CD4-positive, alpha-beta T cell (primary cell): ENCODE data around the gene MB21D2. TPM values are rescaled to one million over a fixed set of nuclear protein-coding genes. Genes with fewer than 3 reads are reported as not detected.

Source experiments
- ATAC-seq: fragments of 200-7000 bp; cut with Tn5 transposase; one replicate; pipeline ENCODE4 v1.10.0; 2022; ENCODE audit warnings: mild to moderate bottlenecking; ENCODE audit not compliant: poor library complexity
- CTCF ChIA-PET: fragments of 350-600 bp; sonication (Branson Sonifier 250); formaldehyde crosslinking; loops from one replicate; lab custom pipeline; 2021; ENCODE audit warnings: antibody characterized with exemption, inconsistent platforms; lab: Charles Lee
- POLR2A ChIA-PET: fragments of 350-600 bp; sonication (Branson Sonifier 250); formaldehyde crosslinking; loops from one replicate; lab custom pipeline; 2021; ENCODE audit warnings: antibody characterized with exemption, inconsistent platforms; lab: Charles Lee
- DNase-seq, 14 experiments: peaks; one replicate each; pipeline ENCODE4 v3.0.0-alpha.2; 2013 to 2020; ENCODE audit warnings: mixed read lengths in 2 of 14
- H3K27ac ChIP-seq, 2 donors: one replicate each; pipeline versions ENCODE4 v1.5.1 to v1.7.0; 2013; ENCODE audit warnings: low read length in 2 of 2, low read depth in 1 of 2, mild to moderate bottlenecking in 1 of 2
- H3K27me3 ChIP-seq, 2 experiments: 1 replicate in 1 of 2; 2 replicates in 1 of 2; pipeline versions ENCODE4 v1.6.1 to v1.7.0; 2013; ENCODE audit warnings: low read length in 2 of 2, control low read depth in 1 of 2, mild to moderate bottlenecking in 1 of 2, moderate library complexity in 1 of 2; ENCODE audit not compliant: insufficient read depth in 2 of 2, control insufficient read depth in 1 of 2
- H3K36me3 ChIP-seq: one replicate; pipeline ENCODE4 v1.6.1; 2013; ENCODE audit warnings: low read length, control low read depth; ENCODE audit not compliant: insufficient read depth
- H3K4me1 ChIP-seq: one replicate; pipeline ENCODE4 v1.6.1; 2013; ENCODE audit warnings: low read length, control low read depth; ENCODE audit not compliant: insufficient read depth
- H3K4me3 ChIP-seq: one replicate; pipeline ENCODE4 v1.5.1; 2013; ENCODE audit warnings: mild to moderate bottlenecking, low read length, moderate library complexity
- H3K9me3 ChIP-seq, 2 experiments: 1 replicate in 1 of 2; 2 replicates in 1 of 2; pipeline versions ENCODE4 v1.6.1 to v1.7.0; 2013; ENCODE audit warnings: low read length in 2 of 2, mild to moderate bottlenecking in 2 of 2, control low read depth in 1 of 2, moderate library complexity in 1 of 2; ENCODE audit not compliant: control insufficient read depth in 1 of 2, insufficient read depth in 1 of 2
- H3K27ac Mint-ChIP-seq: one replicate; pipeline ENCODE4 v1.8.0; 2020; ENCODE audit warnings: mixed read lengths
- H3K27me3 Mint-ChIP-seq: one replicate; pipeline ENCODE4 v1.8.0; 2021; ENCODE audit warnings: mixed read lengths
- H3K36me3 Mint-ChIP-seq: one replicate; pipeline ENCODE4 v1.8.0; 2021; ENCODE audit warnings: low read depth, mixed read lengths
- H3K4me1 Mint-ChIP-seq: one replicate; pipeline ENCODE4 v1.8.0; 2021; ENCODE audit warnings: low read depth, mixed read lengths
- H3K4me3 Mint-ChIP-seq: one replicate; pipeline ENCODE4 v1.8.0; 2020; ENCODE audit warnings: mild to moderate bottlenecking, mixed read lengths
- H3K9me3 Mint-ChIP-seq: one replicate; pipeline ENCODE4 v1.8.0; 2020; ENCODE audit warnings: mixed read lengths
- intact Hi-C, 2 experiments: fragments of 100-400 bp; cut with DNase I in 1 of 2; cut with micrococcal nuclease in 1 of 2; formaldehyde crosslinking; loops; one replicate each; pipeline versions ENCODE4 v1.15.1 to v1.9.0; 2023 to 2025; cut with DNase I, micrococcal nuclease
- total RNA-seq, 174 experiments: library from RNA in 2 of 174; stranded (reverse) in 2 of 174; gene quantifications; one replicate each; pipeline ENCODE4 v1.2.3 and lab custom pipeline; 2021 to 2026
- TF ChIP-seq, protein P1 (sequence below): fragments of 200-600 bp; IDR thresholded peaks from one replicate; pipeline ENCODE4 v1.8.0; 2022; ENCODE audit warnings: antibody characterized with exemption, mild to moderate bottlenecking

The MB21D2 gene
- total RNA-seq, 2 experiments from 2014 or later, result 0.77 to 0.78 TPM

DNA sequence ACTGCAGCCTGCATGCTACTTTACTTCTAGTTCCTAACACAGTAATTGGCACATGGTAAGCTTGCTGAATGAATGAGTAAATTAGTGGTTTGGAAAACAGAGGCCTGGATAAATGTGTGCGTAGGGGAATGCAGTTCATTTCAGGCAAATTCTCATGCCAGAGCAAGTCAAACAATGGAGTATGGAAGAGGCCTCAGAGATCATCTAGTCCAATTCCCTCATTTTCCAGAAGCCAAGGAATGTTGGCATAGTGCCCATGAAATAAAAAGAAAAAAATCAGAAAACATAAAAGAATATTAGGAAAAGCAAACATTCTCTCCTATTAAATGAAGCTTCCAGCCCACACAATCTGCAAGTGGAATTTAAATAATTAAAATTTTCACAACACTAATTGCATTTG, 92.4 kb downstream of the MB21D2 start:
- ATAC-seq (no peak), DNase-seq (no peak)
- H3K27me3 ChIP-seq, result no peaks in the 10 kb centered on the region
- no peaks in the 10 kb centered on the region for H3K36me3 ChIP-seq
- TF ChIP-seq, protein P1, sequence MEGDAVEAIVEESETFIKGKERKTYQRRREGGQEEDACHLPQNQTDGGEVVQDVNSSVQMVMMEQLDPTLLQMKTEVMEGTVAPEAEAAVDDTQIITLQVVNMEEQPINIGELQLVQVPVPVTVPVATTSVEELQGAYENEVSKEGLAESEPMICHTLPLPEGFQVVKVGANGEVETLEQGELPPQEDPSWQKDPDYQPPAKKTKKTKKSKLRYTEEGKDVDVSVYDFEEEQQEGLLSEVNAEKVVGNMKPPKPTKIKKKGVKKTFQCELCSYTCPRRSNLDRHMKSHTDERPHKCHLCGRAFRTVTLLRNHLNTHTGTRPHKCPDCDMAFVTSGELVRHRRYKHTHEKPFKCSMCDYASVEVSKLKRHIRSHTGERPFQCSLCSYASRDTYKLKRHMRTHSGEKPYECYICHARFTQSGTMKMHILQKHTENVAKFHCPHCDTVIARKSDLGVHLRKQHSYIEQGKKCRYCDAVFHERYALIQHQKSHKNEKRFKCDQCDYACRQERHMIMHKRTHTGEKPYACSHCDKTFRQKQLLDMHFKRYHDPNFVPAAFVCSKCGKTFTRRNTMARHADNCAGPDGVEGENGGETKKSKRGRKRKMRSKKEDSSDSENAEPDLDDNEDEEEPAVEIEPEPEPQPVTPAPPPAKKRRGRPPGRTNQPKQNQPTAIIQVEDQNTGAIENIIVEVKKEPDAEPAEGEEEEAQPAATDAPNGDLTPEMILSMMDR, result no peak
- no peaks in the 10 kb centered on the region for H3K4me1 Mint-ChIP-seq
- intact Hi-C loops, result no loop called here
- H3K9me3 ChIP-seq, result no peaks in the 10 kb centered on the region
- no peak overlapping the region for H3K27ac Mint-ChIP-seq
- H3K27me3 Mint-ChIP-seq, result peaks cover under 1% of the 10 kb centered on the region
- ChIA-PET POLR2A (no interaction called here), CTCF (no interaction called here)
- H3K4me3 Mint-ChIP-seq, result no peak overlapping the region
- no peaks in the 10 kb centered on the region for H3K4me1 ChIP-seq
- no peaks in the 10 kb centered on the region for H3K36me3 Mint-ChIP-seq
- no peak overlapping the region for H3K27ac ChIP-seq
- peaks cover 1% of the 10 kb centered on the region for H3K9me3 Mint-ChIP-seq
- no peak overlapping the region for H3K4me3 ChIP-seq

DNA sequence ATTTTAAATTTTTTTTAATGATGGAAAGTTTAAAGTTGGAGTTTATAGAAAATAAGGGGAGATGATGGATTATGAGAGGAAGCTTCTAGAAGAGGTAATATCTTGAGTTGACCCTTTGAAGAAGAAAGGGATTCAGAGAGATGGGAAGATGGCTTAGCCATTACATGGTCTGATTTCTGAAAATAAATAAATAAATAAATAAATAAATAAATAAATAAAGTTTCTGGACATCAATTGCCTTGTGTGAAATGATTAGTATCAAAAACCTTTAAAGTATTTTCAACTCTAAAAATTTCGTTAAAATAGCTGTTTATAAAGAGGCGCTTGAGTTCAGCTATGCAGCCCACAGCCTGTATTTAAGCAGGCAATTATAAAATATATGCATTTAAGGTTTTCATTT, 93.3 kb downstream of the MB21D2 start:
- Mint-ChIP-seq H3K27me3 (no peaks in the 10 kb centered on the region), H3K4me3 (no peak overlapping the region), H3K9me3 (peaks cover 1% of the 10 kb centered on the region), H3K4me1 (no peaks in the 10 kb centered on the region), H3K27ac (no peak overlapping the region), H3K36me3 (no peaks in the 10 kb centered on the region)
- intact Hi-C loops, result no loop called here
- DNase-seq, result no peak
- POLR2A ChIA-PET, result no interaction called here
- Histone ChIP-seq H3K4me3 (no peak overlapping the region), H3K36me3 (no peaks in the 10 kb centered on the region), H3K4me1 (peaks cover under 1% of the 10 kb centered on the region), H3K27ac (no peak overlapping the region), H3K27me3 (no peaks in the 10 kb centered on the region), H3K9me3 (no peaks in the 10 kb centered on the region)
- CTCF ChIA-PET, result no interaction called here
- TF ChIP-seq, protein P1, result no peak
- ATAC-seq, result no peak

DNA sequence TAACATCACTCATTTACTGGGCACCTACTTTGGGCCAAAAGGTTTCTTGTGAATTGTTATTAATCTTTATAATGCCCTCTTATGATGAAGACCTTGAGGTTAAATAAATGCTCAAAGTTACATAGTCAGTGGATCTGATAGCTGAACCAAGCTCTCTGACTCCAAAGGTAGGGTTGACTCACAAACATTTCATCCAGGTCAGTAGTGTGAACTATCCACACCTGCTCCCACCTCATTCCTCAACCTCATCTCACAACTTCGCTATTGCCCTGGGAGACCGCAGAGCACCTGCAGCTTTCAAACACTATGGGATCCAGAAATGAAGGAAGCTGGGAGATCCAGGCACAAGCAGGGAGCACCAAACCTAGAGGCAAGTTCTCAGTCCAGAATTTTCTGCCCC, 96.5 kb downstream of the MB21D2 start:
- no peaks in the 10 kb centered on the region for H3K9me3 ChIP-seq
- no peaks in the 10 kb centered on the region for H3K36me3 ChIP-seq
- intact Hi-C loops, result no loop called here
- ChIA-PET POLR2A (no interaction called here), CTCF (no interaction called here)
- Mint-ChIP-seq H3K36me3 (no peaks in the 10 kb centered on the region), H3K9me3 (no peaks in the 10 kb centered on the region), H3K27ac (no peak overlapping the region), H3K4me1 (no peaks in the 10 kb centered on the region), H3K27me3 (peaks cover 6% of the 10 kb centered on the region), H3K4me3 (no peak overlapping the region)
- H3K4me1 ChIP-seq, result peaks cover 12% of the 10 kb centered on the region
- DNase-seq, result no peak
- no peaks in the 10 kb centered on the region for H3K27me3 ChIP-seq
- no peak for ATAC-seq
- TF ChIP-seq, protein P1, result no peak
- no peak overlapping the region for H3K27ac ChIP-seq
- no peak overlapping the region for H3K4me3 ChIP-seq
